ENCODE data around the gene KLB. TPM values are rescaled to one million over a fixed set of nuclear protein-coding genes. Genes with fewer than 3 reads are reported as not detected.

The KLB gene
- total and polyA plus RNA-seq, 2 of the 4 experiments (the other 2 are of a cell fraction): not detected

GRCh38 chr4:39494354-39494753, 87.6 kb downstream of the KLB start:
- WGBS, 2 experiments (ENCODE audit: extremely low coverage in 2 of 2, insufficient read length in 1 of 2): 100% methylated on average over 1 of the region's 1 CpG; no CpG with 5 or more reads in 1 of the 2 experiments
- no peak overlapping the region for H2BK120ac ChIP-seq (ENCODE audit: low read depth, low read length)
- H3K4me3 ChIP-seq (ENCODE audit: insufficient read depth, low read depth, low read length): no peak overlapping the region
- CTCF ChIA-PET: no interaction called here
- no peak overlapping the region for H3K27ac ChIP-seq (ENCODE audit: insufficient read depth, low read length)
- no peaks in the 10 kb centered on the region for H3K9me3 ChIP-seq (ENCODE audit: control insufficient read depth, insufficient read depth, low read length)
- ATAC-seq (ENCODE audit: low read depth) (no peak), DNase-seq (no peak)
- H2BK20ac ChIP-seq (ENCODE audit: low read depth, low read length): no peak overlapping the region
- no peak overlapping the region for H2AK5ac ChIP-seq (ENCODE audit: low read depth, low read length)
- H4K91ac ChIP-seq (ENCODE audit: insufficient read depth, low read depth, low read length): no peak overlapping the region
- H3K9me1 ChIP-seq (ENCODE audit: insufficient read depth, low read length): no peaks in the 10 kb centered on the region
- no TSS peak for BruUV-seq (replicated peaks)
- H3K4ac ChIP-seq (ENCODE audit: low read depth, low read length): no peak overlapping the region
- no peak overlapping the region for H2AFZ ChIP-seq (replicated peaks; ENCODE audit: low read length, poor library complexity)
- H3K9ac ChIP-seq (ENCODE audit: low read depth, low read length): no peak overlapping the region
- H3K56ac ChIP-seq (ENCODE audit: extremely low read depth, insufficient read depth, low read length): no peak overlapping the region
- no peak overlapping the region for H4K5ac ChIP-seq (ENCODE audit: low read depth, low read length)
- no peak overlapping the region for H3K14ac ChIP-seq (replicated peaks; ENCODE audit: low read depth, low read length)
- H2AK9ac ChIP-seq (replicated peaks; ENCODE audit: low read depth, low read length, poor library complexity): no peak overlapping the region
- H4K20me1 ChIP-seq (ENCODE audit: insufficient read depth, low read length): no peaks in the 10 kb centered on the region
- intact Hi-C loops (cut with micrococcal nuclease): no loop called here
- peaks cover 3% of the 10 kb centered on the region for H3K36me3 ChIP-seq (ENCODE audit: control insufficient read depth, insufficient read depth, low read length)
- no peak overlapping the region for H2BK5ac ChIP-seq (ENCODE audit: low read depth, low read length, poor library complexity, severe bottlenecking)
- POLR2A ChIA-PET (ENCODE audit: unreplicated experiment): no interaction called here
- H4K8ac ChIP-seq (ENCODE audit: low read depth in 2 of 2, low read length in 2 of 2): no peak overlapping the region
- H2BK15ac ChIP-seq (ENCODE audit: low read depth, low read length): no peak overlapping the region
- H3K23ac ChIP-seq (ENCODE audit: low read depth, low read length): no peak overlapping the region
- in situ Hi-C loops (cut with MboI; ENCODE audit: low sequenced_read_pairs): no loop called here
- H3K18ac ChIP-seq (ENCODE audit: low read depth, low read length): no peak overlapping the region
- no peak for TF ChIP-seq CHD1 (IDR thresholded peaks at IDR 0.05; ENCODE audit: low read depth, low read length)
- TF ChIP-seq NFE2L2 (IDR thresholded peaks at IDR 0.05; ENCODE audit: low read depth, low read length): no peak
- H3K79me1 ChIP-seq (ENCODE audit: low read depth in 1 of 2, low read length in 2 of 2): no peaks in the 10 kb centered on the region
- dilution Hi-C loops (cut with HindIII; ENCODE audit: low sequenced_read_pairs, unreplicated experiment): no loop called here
- no peak overlapping the region for H3K4me2 ChIP-seq (ENCODE audit: low read depth, low read length)
- 0 out of 2 replicates have a peak, but pooled peaks cover 2% of the 10 kb centered on the region for H3K4me1 ChIP-seq (ENCODE audit: control insufficient read depth, insufficient read depth, low read length)
- H3K27me3 ChIP-seq (ENCODE audit: control insufficient read depth, insufficient read depth, low read length): no peaks in the 10 kb centered on the region
